Cardiac septum (tissue), 1 donor: Measurements from ENCODE around the gene HDAC9. TPM values are rescaled to one million over a fixed set of nuclear protein-coding genes. Genes with fewer than 3 reads are reported as not detected.

Source experiments
- DNase-seq: peaks from one replicate; pipeline ENCODE4 v3.0.0-alpha.2; 2020; ENCODE audit warnings: low spot score
- intact Hi-C: fragments of 100-400 bp; cut with DNase I; formaldehyde crosslinking; loops from one replicate; pipeline ENCODE4 v1.14.0; 2022
- total RNA-seq: library from RNA; stranded (reverse); fragmentation: NEBNext Ultra II Directional; extraction: Animal tissue kit (Norgen Biotek cat#: 25700); gene quantifications from one replicate; pipeline ENCODE4 v1.2.1, GENCODE V29; 2021
- donor health status: DM: no; HTN: no; CAD: no.

The HDAC9 gene
- total RNA-seq, 1 donor from 2014 or later = 87.5 TPM

GRCh38 chr7:18547509-18548187 lies 52.1 kb downstream of the HDAC9 start:
- intact Hi-C loops = no loop called here

GRCh38 chr7:18548534-18548933 lies 53.0 kb downstream of the HDAC9 start:
- intact Hi-C loops = no loop called here

More at GRCh38 chr7:18547509-18548187, 52.1 kb downstream of the HDAC9 start:
- no peak for DNase-seq

GRCh38 chr7:18550574-18550973 lies 55.0 kb downstream of the HDAC9 start:
- no peak for DNase-seq
- intact Hi-C loops = no loop called here

More at GRCh38 chr7:18548534-18548933, 53.0 kb downstream of the HDAC9 start:
- DNase-seq = no peak

- DNase-seq = no peak
- intact Hi-C loops = no loop called here
Measured at GRCh38 chr7:18552316-18552916, 56.9 kb downstream of the HDAC9 start.

GRCh38 chr7:18552943-18553604 lies 57.5 kb downstream of the HDAC9 start:
- intact Hi-C loops = no loop called here
- DNase-seq = no peak

- intact Hi-C loops = no loop called here
- DNase-seq = no peak
Measured at GRCh38 chr7:18553605-18554003, 58.1 kb downstream of the HDAC9 start.

- intact Hi-C loops = no loop called here
- DNase-seq = no peak
Measured at GRCh38 chr7:18555120-18555519, 59.6 kb downstream of the HDAC9 start.

- no peak for DNase-seq
- intact Hi-C loops = no loop called here
Measured at GRCh38 chr7:18555968-18556367, 60.4 kb downstream of the HDAC9 start.

- no peak for DNase-seq
- intact Hi-C loops = no loop called here
Measured at GRCh38 chr7:18558503-18558902, 63.0 kb downstream of the HDAC9 start.

- DNase-seq = no peak
- intact Hi-C loops = no loop called here
Measured at GRCh38 chr7:18558910-18559309, 63.4 kb downstream of the HDAC9 start.

GRCh38 chr7:18559756-18560155 lies 64.2 kb downstream of the HDAC9 start:
- intact Hi-C loops = no loop called here
- no peak for DNase-seq

- no peak for DNase-seq
- intact Hi-C loops = no loop called here
Measured at GRCh38 chr7:18564779-18565178, 69.2 kb downstream of the HDAC9 start.

- intact Hi-C loops = no loop called here
Measured at GRCh38 chr7:18565337-18565736, 69.8 kb downstream of the HDAC9 start.

GRCh38 chr7:18566205-18566604 lies 70.7 kb downstream of the HDAC9 start:
- DNase-seq = no peak
- intact Hi-C loops = no loop called here

More at GRCh38 chr7:18565337-18565736, 69.8 kb downstream of the HDAC9 start:
- DNase-seq = no peak

- intact Hi-C loops = no loop called here
- DNase-seq = no peak
Measured at GRCh38 chr7:18566829-18567228, 71.3 kb downstream of the HDAC9 start.

GRCh38 chr7:18570441-18570840 lies 74.9 kb downstream of the HDAC9 start:
- no peak for DNase-seq
- intact Hi-C loops = loop anchor here (2.0 to 5.0 kb wide), 2 partner anchors 73 to 216 kb away; partner anchors contain the start of gene HDAC9

GRCh38 chr7:18570890-18571478 lies 75.4 kb downstream of the HDAC9 start:
- no peak for DNase-seq
- intact Hi-C loops = loop anchor here (2.0 to 5.0 kb wide), 2 partner anchors 74 to 216 kb away; partner anchors contain the start of gene HDAC9

- DNase-seq = no peak
- intact Hi-C loops = loop anchor here (5.0 kb wide), 1 partner anchor 75 kb away; the partner anchor contains the start of gene HDAC9
Measured at GRCh38 chr7:18572154-18572553, 76.6 kb downstream of the HDAC9 start.

GRCh38 chr7:18572885-18573284 lies 77.3 kb downstream of the HDAC9 start:
- no peak for DNase-seq
- intact Hi-C loops = loop anchor here (5.0 kb wide), 1 partner anchor 76 kb away; the partner anchor contains the start of gene HDAC9
